NCI-H345 (cell line): Measurements from ENCODE around the gene C2CD2L.
"Not testable (repeated sequence)": the region's sequence is repeated elsewhere in the genome, so short reads cannot be mapped to it uniquely, and the experiment has no call there.

Source experiments
- DNase-seq: peaks from one replicate; lab custom pipeline; 2025; lab: John Stamatoyannopoulos, UW

Gene C2CD2L

GRCh38 chr11:119152043-119152442 is 44.9 kb downstream of the C2CD2L start:
- no peak for DNase-seq

GRCh38 chr11:119152604-119153003 is 45.5 kb downstream of the C2CD2L start:
- no peak for DNase-seq

DNA sequence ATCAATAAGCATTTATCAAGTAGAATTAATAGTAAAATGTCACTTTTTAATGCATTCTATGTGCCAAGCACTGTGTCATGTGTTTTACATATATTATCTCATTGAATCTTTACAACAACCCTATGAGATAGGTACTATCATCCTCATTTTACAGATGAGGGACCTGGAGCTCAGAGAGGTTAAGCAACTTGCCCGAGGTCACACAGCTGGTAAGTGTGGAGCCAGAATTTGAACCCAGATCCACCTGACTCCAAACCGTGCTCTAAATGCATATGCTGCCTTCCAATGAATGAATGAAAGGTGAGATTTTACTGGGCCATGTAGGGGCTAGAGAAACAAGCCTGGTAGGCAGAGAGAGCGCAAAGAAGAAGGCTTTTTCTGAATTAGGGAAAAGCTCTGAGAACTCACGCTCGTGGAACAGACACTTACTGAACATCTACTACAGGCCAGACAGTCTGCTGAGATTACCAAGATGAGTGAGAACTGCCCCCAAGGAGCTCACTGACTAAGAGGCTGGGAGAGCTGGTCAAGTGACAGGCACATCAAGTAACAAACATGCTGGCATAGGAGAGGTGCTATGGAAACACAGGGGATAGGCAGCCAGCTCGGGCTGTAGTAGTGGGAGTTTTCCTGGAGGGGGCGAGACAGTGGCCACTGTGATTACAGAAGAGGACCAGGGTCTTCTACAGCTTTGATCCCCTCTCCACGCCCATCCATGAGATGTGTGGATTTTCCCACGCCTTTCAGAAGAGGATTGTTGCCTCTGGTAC is 46.1 kb downstream of the C2CD2L start:
- DNase-seq, result no peak

DNA sequence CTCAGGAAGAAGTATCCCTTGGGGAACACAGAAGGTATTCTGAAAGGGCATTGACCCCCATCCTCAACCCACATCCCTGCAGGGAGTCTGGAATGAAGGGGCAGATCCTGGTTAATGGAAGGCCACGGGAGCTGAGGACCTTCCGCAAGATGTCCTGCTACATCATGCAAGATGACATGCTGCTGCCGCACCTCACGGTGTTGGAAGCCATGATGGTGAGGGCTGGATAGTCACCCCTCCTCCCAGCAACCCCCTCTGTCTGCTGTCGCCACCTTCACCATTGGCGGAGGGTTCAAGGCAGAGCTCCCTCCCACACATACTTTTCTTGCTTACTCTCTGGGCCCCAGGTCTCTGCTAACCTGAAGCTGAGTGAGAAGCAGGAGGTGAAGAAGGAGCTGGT is 47.0 kb downstream of the C2CD2L start:
- no peak for DNase-seq

DNA sequence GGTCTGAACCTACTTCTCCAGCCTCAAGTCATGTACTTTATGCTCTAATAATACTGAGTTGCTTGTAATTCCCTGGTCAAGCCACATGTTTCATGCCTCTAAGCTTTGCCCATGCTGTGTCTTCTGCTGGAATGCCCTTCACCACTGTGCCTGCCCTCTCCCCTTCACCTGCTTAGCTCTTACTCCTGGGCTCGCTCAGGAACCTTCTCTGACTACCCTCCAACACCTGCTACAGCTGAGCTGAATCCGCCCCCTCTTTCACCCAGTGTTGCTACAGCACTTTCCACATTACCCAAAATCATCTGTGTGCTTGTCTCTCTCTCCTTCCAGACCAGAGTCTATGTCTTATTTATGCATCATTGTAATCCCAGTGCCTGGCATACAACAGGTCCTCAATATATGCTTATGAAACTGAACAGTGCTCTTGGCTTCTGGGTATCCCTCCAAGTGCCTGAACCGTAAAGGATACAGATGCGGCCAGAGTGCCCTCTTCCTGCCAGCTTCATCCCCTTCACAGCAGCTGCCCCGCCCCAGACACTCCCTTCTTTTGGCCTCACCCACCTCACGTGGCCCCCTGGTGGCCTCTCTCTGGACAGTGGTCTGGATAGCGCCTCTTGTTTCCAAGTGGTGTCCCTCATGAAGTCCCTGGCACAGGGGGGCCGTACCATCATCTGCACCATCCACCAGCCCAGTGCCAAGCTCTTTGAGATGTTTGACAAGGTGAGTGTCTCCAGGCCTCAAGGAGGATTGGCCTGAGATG is 48.8 kb downstream of the C2CD2L start:
- no peak for DNase-seq

GRCh38 chr11:119156496-119156895 is 49.4 kb downstream of the C2CD2L start:
- no peak for DNase-seq

GRCh38 chr11:119157063-119157462 is 49.9 kb downstream of the C2CD2L start:
- DNase-seq, result no peak

GRCh38 chr11:119158467-119158866 is 51.3 kb downstream of the C2CD2L start:
- DNase-seq, result no peak

- no peak for DNase-seq
These were observed 53.0 kb downstream of the C2CD2L start for GRCh38 chr11:119160151-119160550.

DNA sequence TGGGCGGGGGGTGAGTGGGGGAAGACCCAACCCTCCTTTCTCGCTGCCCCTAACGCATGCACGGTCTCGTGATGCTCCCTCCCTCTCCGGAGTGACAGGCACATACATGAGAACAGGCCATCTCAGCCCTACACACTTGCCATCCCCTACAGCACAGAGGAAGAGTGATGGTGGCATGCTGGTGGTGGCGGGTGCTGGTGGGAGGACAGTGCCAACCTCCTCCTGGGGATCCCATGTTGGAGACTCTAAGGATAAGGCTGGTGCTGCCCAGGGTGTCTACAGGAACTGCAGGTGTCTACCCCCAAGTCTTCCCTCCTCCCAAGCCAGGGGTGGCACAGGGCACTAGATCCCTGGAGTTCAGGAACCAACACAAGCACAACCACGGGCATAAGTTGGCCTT is 54.7 kb downstream of the C2CD2L start:
- DNase-seq, result no peak

- DNase-seq, result no peak
These were observed 59.4 kb downstream of the C2CD2L start for GRCh38 chr11:119166368-119167076.

DNA sequence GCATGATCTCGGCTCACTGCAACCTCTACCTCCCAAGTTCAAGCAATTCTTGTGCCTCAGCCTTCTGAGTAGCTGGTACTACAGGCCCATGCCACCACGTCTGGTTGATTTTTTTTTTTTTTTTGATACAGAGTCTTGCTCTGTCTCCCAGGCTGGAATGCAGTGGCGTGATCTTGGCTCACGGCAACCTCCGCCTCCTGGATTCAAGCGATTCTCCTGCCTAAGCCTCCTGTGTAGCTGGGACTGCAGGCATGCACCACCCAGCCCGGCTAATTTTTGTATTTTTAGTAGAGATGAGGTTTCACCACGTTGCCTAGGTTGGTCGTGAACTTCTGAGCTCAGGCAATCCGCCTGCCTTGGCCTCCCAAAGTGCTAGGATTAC is 59.9 kb downstream of the C2CD2L start:
- DNase-seq, result not testable (repeated sequence)

DNA sequence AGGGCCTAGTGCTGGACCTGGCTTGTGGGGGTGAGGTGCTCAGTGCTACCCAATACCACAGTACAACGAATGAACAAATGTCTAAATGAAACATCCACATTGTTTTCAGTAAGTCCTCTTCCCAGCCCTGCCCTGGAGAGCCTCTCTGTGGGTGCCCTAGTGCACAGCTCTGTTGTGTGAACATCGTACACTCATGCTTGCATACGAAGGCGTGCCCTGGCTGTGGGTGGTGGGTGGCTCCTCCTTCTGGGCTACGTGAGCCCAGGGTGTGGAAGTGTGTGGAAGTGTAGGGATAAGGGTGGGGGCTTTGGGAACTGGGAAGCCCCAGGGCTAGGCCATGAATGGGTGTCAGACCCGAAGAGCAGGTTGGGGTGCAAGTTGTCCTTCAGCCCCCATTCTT is 60.8 kb downstream of the C2CD2L start:
- no peak for DNase-seq
